Neural cell (in vitro differentiated cells): ENCODE results near the gene TNFRSF12A. TPM values are rescaled to one million over a fixed set of nuclear protein-coding genes. Genes with fewer than 3 reads are reported as not detected.

Source experiments
- H2AFZ ChIP-seq: fragments of 200-600, 300-800 bp; sonication (generic), shearing (Covaris generic); 2 replicates; pipeline ENCODE4 v1.6.0; 2014; ENCODE audit warnings: low read depth, mild to moderate bottlenecking, antibody characterized with exemption, low read length, moderate library complexity
- H3F3A ChIP-seq: fragments of 200-600 bp; shearing (Covaris generic); 2 replicates; pipeline ENCODE4 v1.6.1; 2016; ENCODE audit warnings: mild to moderate bottlenecking, moderate library complexity, mixed read lengths, antibody characterized with exemption, low read length; ENCODE audit not compliant: insufficient read depth, poor library complexity, severe bottlenecking
- H3K27ac ChIP-seq: fragments of 200-600, 300-800 bp; sonication (generic), shearing (Covaris generic); 2 replicates; pipeline ENCODE4 v1.5.1; 2014; ENCODE audit warnings: mild to moderate bottlenecking, low read length, moderate library complexity
- H3K27me3 ChIP-seq: fragments of 300-800, 200-600 bp; sonication (generic), shearing (Covaris generic); 2 replicates; pipeline ENCODE4 v1.6.0; 2014; ENCODE audit warnings: mild to moderate bottlenecking, low read depth, low read length, moderate library complexity; ENCODE audit not compliant: insufficient read depth
- H3K36me3 ChIP-seq: fragments of 300-800, 200-600 bp; sonication (generic), shearing (Covaris generic); 2 replicates; pipeline ENCODE4 v1.5.1; 2014; ENCODE audit warnings: mild to moderate bottlenecking, antibody characterized with exemption, low read length, moderate library complexity; ENCODE audit not compliant: insufficient read depth
- H3K4me2 ChIP-seq: fragments of 300-800, 200-600 bp; sonication (generic), shearing (Covaris generic); 2 replicates; pipeline ENCODE4 v1.6.0; 2014; ENCODE audit warnings: mild to moderate bottlenecking, low read length
- H3K4me3 ChIP-seq: fragments of 300-800, 200-600 bp; sonication (generic), shearing (Covaris generic); 2 replicates; pipeline ENCODE4 v1.5.1; 2014; ENCODE audit warnings: mild to moderate bottlenecking, low read length, moderate library complexity
- H3K79me2 ChIP-seq: fragments of 200-600 bp; shearing (Covaris generic); replicated peaks from 2 replicates; pipeline ENCODE4 v1.6.0; 2014; ENCODE audit warnings: mild to moderate bottlenecking, low read length, moderate library complexity; ENCODE audit not compliant: insufficient read depth
- H3K9ac ChIP-seq: fragments of 300-800, 200-600 bp; sonication (generic), shearing (Covaris generic); 2 replicates; pipeline ENCODE4 v1.6.1; 2016; ENCODE audit warnings: mild to moderate bottlenecking, low read length, mixed read lengths
- H3K9me2 ChIP-seq: fragments of 200-600 bp; shearing (Covaris generic); 2 replicates; pipeline ENCODE4 v1.6.1; 2016; ENCODE audit warnings: mild to moderate bottlenecking, low read length, mixed read lengths; ENCODE audit not compliant: insufficient read depth
- H3K9me3 ChIP-seq: fragments of 200-600, 300-800 bp; sonication (generic), shearing (Covaris generic); 2 replicates; pipeline ENCODE4 v1.6.1; 2016; ENCODE audit warnings: mild to moderate bottlenecking, mixed run types, low read length, moderate library complexity, mixed read lengths
- H4K20me1 ChIP-seq: fragments of 200-600 bp; shearing (Covaris generic); 2 replicates; pipeline ENCODE4 v1.6.1; 2016; ENCODE audit warnings: mild to moderate bottlenecking, mixed run types; ENCODE audit not compliant: insufficient read depth
- CTCF ChIP-seq: fragments of 450-650 bp; IDR thresholded peaks from 2 replicates; pipeline ENCODE4 v1.5.1; 2014; ENCODE audit warnings: antibody characterized with exemption, mild to moderate bottlenecking, moderate library complexity; ENCODE audit not compliant: poor library complexity, severe bottlenecking
- EP300 ChIP-seq: fragments of 450-650 bp; conservative IDR thresholded peaks from 2 replicates; pipeline ENCODE4 v1.6.1; 2014; ENCODE audit warnings: antibody characterized with exemption, mild to moderate bottlenecking, moderate library complexity; ENCODE audit not compliant: poor library complexity, severe bottlenecking
- EZH2 ChIP-seq: fragments of 200-600, 300-800 bp; shearing (Covaris generic), sonication (generic); IDR thresholded peaks from 2 replicates; pipeline ENCODE4 v1.6.1; 2014; ENCODE audit warnings: antibody characterized with exemption, low read length, borderline replicate concordance, mild to moderate bottlenecking; ENCODE audit not compliant: insufficient read depth, poor library complexity, severe bottlenecking
- MXI1 ChIP-seq: fragments of 450-650 bp; conservative IDR thresholded peaks from 2 replicates; pipeline ENCODE4 v1.6.1; 2014; ENCODE audit warnings: antibody characterized with exemption, mild to moderate bottlenecking; ENCODE audit not compliant: poor library complexity, severe bottlenecking
- POLR2AphosphoS5 ChIP-seq: IDR thresholded peaks from 2 replicates; pipeline ENCODE4 v1.6.1; 2012
- RAD21 ChIP-seq: fragments of 450-650 bp; conservative IDR thresholded peaks from 2 replicates; pipeline ENCODE4 v1.6.1; 2014; ENCODE audit warnings: antibody characterized with exemption, mild to moderate bottlenecking, moderate library complexity
- REST ChIP-seq: IDR thresholded peaks from 2 replicates; pipeline ENCODE4 v1.6.1; 2012; ENCODE audit warnings: borderline replicate concordance
- SMC3 ChIP-seq: fragments of 450-650 bp; conservative IDR thresholded peaks from 2 replicates; pipeline ENCODE4 v1.6.1; 2014; ENCODE audit warnings: antibody characterized with exemption, mild to moderate bottlenecking, moderate library complexity; ENCODE audit not compliant: poor library complexity
- TAF1 ChIP-seq: IDR thresholded peaks from 2 replicates; pipeline ENCODE4 v1.6.1; 2012; ENCODE audit warnings: low read depth
- polyA plus RNA-seq: library from polyadenylated mRNA; depleted of rRNA; stranded (reverse); fragments of >200 nt; gene quantifications from 2 replicates; pipeline ENCODE4 v1.2.3, GENCODE V29; 2014

Gene TNFRSF12A
- polyA plus RNA-seq, 1 donor from 2014 or later = 2.3 TPM

- H3K4me3 ChIP-seq = no peak overlapping the region
- no peaks in the 10 kb centered on the region for H3K27me3 ChIP-seq
- H3K9me2 ChIP-seq = no peaks in the 10 kb centered on the region
- H3K79me2 ChIP-seq = no peaks in the 10 kb centered on the region
- no peak overlapping the region for H3K9ac ChIP-seq
- no peak overlapping the region for H2AFZ ChIP-seq
- no peaks in the 10 kb centered on the region for H3K9me3 ChIP-seq
- H3K36me3 ChIP-seq = no peaks in the 10 kb centered on the region
- H3K27ac ChIP-seq = no peak overlapping the region
- no peaks in the 10 kb centered on the region for H3F3A ChIP-seq
- TF ChIP-seq CTCF (no peak), TAF1 (no peak), EP300 (no peak), POLR2AphosphoS5 (no peak), REST (no peak), SMC3 (no peak), RAD21 (no peak), MXI1 (no peak), EZH2 (no peak)
- no peaks in the 10 kb centered on the region for H4K20me1 ChIP-seq
- H3K4me2 ChIP-seq = no peak overlapping the region
Measured at GRCh38 chr16:2976201-2976600, 44.0 kb upstream of the TNFRSF12A start.

GRCh38 chr16:2976673-2977072 lies 43.5 kb upstream of the TNFRSF12A start:
- H4K20me1 ChIP-seq = no peaks in the 10 kb centered on the region
- H3K27me3 ChIP-seq = no peaks in the 10 kb centered on the region
- TF ChIP-seq TAF1 (no peak), EP300 (no peak), SMC3 (no peak), CTCF (no peak), POLR2AphosphoS5 (no peak), REST (no peak), MXI1 (no peak), RAD21 (no peak)
- H3K9ac ChIP-seq = no peak overlapping the region
- no peaks in the 10 kb centered on the region for H3F3A ChIP-seq
- H3K9me2 ChIP-seq = no peaks in the 10 kb centered on the region
- no peaks in the 10 kb centered on the region for H3K9me3 ChIP-seq
- no peaks in the 10 kb centered on the region for H3K36me3 ChIP-seq
- H3K4me3 ChIP-seq = no peak overlapping the region
- no peak overlapping the region for H3K4me2 ChIP-seq
- no peaks in the 10 kb centered on the region for H3K79me2 ChIP-seq
- no peak overlapping the region for H3K27ac ChIP-seq
- no peak overlapping the region for H2AFZ ChIP-seq
